GM19372 (cell line): Measurements from ENCODE around the gene CBFA2T3.
"Not testable (repeated sequence)": the region's sequence is repeated elsewhere in the genome, so short reads cannot be mapped to it uniquely, and the experiment has no call there.

Experiments
- ATAC-seq: cut with Tn5 transposase; IDR thresholded peaks from one replicate; pipeline ENCODE4 v1.9.1; 2021; ENCODE audit warnings: mild to moderate bottlenecking, low read depth, moderate library complexity; ENCODE audit not compliant: unreplicated experiment

The CBFA2T3 gene

DNA sequence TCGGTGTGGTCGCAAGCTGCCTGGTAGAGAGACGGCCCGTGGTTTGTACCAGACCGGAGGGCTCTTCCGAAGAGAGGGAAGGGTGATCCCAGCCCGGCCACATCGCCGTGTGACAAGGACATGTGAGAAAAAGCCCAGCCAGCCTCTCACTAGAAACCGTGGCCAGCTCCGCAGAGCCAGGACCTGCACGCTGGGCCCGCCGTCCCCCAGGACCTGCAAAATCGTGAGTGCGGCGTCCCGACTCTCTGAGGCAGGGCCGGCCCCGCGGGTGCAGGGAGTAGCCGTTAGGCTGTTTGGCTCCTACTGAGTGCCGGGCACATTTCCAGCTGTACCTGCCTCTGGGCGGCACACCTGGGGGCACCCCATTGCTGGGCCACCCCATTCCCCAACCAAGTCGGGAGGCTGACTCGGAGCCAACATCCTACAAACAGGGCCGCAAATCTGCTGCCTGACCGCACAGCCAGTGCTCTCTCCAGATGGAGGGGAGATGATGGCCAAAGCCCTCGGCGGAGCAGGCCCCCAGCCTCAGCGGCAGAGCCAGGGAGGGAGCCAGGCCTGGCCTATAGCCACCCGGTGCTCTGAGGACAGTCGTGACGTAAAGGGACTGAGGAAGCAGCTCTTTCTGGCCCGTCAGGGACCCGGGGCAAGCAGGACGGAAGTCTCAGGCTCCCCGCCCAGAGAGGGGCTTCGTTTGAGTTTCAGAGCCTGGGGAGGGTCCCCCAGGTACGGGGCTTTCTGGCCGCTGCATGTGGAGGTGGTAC lies 76.9 kb downstream of the CBFA2T3 start:
- ATAC-seq = no peak

DNA sequence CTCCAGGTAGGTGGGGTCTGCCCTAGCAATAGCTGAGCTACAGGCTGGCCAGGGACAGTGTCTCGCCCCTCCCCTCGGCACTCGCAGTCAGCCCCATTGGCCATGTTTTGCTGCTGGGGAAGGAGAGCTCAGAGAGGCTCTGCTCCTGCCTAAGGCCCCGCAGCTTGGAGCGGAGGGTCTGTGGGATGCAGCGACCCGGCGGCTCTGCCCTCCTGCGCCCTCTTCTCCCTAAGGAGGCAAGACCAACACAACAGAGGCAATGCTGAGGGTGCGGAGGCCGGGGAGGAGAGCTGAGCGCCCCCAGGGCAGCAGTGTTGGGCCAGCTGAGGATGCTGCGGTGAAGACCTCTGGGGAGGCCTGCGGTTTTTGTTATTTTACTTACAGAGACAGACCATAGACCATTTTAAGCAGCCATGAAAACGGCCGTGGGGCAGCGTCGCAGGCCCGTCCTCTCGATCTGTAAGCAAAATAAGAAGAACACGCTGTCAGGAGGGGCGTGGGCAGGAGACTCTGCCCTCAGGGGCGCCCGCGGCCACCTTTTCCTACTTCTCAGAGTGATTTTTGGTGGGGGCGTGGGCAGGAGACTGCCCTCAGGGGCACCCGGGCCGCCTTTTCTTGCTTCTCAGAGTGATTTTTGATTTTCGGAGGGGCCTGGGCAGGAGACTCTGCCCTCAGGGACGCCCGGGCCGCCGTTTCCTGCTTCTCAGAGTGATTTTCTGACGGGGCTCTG lies 79.1 kb downstream of the CBFA2T3 start:
- ATAC-seq = no peak

DNA sequence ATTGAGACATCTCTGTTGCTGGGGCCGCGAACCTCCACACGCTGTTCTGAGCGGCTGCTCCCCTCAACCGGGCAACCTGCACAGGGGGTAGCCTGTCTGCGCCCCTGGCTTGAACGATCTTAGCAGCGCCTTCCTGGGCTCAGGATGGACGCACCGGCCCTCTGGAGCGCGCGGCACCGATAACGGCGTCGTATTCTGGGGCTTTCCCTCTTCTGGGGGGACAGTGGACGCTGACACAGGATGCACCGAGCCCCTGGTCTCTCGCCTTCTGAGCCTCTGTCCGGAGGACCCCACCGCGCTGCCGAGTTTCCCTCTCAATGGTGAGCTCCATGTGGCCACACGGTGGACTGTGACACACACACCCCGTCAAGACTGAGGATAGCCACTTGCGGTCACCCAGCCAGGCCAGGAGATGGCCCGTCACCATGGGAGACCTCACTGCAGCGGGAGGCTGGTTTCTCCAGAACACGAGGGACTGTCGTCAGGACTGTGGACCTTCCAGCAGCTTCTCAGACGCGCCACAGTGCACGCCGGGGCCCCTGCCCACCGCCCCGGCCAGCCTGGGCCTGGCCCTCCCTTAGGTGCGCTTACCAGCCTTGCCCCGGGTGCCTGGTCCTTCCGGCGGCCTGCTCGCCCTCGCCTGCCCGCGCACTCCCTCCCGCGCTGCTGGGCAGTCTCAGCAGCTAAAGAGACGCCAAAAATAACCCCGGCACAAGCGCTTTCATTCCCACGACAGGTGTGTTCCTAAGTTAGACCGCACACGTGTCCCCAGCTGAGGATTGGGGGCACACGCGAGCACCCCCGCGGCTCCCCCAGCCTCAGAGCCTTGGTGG lies 80.6 kb downstream of the CBFA2T3 start:
- ATAC-seq = no peak

DNA sequence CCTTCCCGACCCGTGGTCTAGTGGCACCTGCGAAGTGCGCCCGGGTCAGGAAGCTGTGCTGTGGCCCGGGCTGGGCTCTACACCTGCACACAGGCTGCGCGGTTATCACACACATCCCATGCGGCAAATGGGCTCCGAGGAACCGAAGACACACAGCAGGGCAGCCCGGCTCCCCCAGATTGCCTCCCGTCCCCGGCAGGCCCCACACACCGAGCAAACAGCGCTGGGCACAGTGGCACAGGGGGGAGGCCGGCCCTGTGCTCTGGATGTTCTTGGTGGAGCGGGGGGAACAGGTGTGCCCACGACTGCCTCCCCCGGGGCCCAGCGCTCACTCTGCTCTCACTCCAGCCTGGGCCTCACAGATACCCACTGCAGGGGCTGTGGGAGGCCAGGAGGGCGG lies 81.7 kb downstream of the CBFA2T3 start:
- ATAC-seq = no peak

DNA sequence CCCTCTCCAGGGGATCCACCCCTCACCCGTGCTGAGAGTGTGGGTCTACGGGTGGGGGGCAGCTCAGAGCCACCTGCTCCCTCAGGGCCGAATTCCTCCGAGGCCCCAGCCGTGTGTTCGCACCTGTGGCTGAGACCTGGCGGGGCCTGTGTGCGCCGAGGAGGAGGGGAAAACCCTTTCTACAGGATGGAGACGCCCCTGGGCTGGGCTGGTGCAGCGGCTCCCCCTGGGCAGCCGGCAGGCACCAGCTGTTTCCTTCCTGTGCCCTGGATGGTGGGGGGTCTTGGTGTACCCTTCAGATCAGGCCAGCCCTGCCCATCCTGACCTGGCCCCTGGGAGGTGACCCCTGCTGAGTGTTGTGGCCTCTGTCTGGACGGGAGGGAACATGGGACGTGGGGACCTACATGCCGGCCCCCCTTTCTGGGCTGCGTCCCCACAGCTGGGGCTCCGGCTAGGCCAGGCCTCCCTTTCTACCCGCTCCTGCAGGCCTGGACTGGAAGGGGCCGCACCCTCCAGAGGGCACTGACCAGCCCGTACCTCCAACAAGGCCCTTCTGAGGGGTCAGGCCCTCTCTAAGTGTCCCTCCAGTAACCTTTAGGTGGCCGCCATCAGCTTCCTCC lies 82.2 kb downstream of the CBFA2T3 start:
- no peak for ATAC-seq

DNA sequence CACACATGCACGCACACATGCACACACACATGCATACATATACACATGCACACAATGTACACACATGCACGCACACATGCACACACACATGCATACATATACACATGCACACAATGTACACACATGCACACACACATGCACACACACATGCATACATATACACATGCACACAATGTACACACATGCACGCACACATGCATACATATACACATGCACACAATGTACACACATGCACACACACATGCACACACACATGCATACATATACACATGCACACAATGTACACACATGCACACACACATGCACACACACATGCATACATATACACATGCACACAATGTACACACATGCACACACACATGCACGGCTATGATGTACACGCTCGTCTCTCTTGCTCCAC lies 82.7 kb downstream of the CBFA2T3 start:
- not testable (repeated sequence) for ATAC-seq

DNA sequence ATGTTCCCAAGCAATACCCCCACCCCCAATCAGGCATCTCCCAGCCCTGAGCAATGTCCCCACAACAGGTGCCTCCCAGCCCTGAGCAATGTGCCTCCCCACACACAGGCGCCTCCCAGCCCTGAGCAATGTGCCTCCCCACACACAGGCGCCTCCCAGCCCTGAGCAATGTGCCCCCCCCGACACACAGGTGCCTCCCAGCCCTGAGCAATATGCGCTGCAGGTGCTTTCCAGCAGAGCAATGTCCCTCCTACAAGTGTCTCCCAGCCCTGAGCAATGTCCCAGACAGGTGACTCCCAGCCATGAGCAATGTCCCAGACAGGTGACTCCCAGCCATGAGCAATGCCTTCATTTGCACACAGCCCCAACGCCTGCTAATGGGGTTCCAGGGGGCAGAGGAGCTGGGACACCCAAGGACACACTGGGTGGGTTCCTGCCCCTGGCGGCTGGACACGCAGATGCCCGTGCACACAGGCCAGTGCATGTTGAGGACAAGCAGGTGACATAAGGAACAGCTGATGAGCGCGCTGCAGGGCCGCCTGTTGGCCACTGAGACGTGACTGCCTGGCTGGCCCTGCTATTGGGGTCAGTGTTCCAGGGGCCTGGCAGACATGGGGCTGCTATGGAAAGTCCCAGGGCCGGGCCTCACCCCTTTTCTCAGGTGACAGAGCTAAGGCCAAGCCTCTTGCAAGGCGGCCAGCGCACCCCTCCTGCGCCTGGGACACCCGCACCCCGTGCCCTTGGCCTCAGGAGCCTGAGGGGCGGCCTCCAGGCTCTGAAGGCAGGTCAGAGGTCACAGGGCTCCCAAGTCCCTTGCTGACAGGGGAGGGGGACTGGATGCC lies 83.7 kb downstream of the CBFA2T3 start:
- ATAC-seq = no peak

DNA sequence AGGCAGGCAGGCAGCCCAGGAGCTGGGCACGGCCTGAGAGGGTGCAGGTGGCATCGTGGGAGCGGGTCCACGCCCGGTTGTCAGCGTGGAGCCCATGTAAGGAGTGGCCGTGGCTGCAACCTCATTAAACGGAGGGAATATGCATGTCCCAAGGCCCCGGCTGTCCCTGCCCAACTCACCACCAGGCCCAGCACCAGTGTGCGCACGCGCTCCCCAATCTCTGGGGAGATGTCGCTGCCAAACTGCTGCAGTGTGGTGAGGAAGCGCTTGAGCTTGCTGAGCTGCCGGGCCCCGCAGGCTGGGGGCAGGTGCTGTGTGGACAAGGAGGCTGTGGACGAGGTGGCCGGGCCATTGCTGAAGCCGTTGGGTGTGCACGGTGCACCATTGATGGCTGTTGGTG lies 84.9 kb downstream of the CBFA2T3 start:
- no peak for ATAC-seq

DNA sequence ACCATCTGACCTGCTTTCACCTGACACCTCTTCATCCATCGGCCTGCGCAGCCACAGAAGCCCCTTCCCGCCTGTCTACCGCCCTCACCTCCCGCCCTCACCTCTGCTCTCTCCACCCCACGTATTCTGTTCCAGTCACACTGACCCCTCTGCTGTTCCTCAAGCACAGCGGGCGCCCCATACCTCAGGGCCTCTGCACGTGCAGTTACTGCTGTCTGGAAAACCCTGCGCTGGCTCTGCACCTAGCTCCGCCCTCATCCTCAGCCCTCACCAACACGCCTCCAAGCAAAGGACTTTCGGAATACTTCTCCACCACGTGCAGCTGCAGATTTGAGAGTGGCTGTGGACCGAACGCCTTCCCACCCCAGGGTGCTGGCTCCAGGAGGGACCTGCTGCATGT lies 85.9 kb downstream of the CBFA2T3 start:
- no peak for ATAC-seq

DNA sequence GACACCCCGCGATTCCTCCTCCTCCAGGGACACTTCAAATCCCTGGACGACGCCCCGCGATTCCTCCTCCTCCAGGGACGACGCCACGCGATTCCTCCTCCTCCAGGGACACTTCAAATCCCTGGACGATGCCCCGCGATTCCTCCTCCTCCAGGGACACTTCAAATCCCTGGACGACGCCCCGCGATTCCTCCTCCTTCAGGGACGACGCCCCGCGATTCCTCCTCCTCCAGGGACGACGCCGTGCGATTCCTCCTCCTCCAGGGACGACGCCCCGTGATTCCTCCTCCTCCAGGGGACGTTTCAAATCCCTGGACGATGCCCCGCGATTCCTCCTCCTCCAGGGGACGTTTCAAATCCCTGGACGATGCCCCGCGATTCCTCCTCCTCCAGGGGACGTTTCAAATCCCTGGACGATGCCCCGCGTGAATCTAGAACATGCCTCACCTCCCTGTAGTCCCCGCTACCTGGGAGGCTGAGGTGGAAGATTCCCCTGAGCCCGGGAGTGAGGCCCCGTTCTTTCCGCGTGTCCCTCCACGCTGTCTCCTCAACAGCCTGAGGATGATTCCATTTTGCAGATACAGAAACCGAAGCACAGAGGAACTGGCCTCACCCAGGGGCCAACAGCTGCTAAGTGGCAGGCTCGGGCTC lies 87.2 kb downstream of the CBFA2T3 start:
- not testable (repeated sequence) for ATAC-seq

DNA sequence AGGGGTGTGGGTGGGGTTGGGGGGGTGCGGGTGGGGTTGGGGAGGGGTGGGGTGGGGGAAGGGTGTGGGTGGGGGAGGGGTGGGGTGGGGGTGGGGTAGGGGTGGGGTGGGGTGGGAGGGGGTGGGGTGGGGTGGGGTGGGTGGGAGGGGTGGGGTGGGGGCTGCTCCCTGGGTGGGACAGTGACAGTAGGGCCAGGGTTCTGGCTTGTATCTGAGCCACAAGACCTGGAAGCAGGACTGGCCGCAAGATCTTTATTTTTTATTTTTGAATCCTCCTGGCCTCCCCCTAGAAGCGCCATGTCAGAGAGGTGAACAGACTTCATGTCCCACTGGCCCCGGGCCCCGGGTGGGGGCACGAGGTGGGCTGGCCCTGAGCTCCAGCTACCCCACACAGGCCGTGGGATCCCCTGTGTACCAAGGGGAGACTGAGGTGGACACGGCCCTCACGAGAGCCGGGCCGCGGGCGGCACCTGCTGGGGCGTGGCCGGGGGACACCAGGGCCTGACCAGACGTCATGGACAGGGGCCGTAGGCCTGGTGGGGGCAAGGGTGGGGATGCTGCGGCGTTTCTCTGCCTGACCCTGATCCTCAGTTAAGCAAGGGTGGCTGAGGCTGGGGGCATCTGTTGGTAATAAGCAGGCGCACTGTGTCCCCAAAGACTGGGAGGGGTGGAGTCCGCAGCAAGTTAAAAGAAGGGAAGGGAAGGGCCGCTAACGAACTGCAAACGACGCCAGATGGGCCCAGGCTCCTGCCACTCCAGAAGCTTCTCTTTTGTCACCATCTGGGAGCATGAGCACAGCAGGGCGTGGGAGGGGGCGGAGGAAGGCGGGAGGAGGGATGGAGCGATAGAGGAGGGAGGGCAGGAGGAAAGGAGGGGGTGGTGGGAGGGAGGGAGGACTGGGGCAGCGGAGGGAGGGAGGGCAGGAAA lies 88.3 kb downstream of the CBFA2T3 start:
- ATAC-seq = no peak

DNA sequence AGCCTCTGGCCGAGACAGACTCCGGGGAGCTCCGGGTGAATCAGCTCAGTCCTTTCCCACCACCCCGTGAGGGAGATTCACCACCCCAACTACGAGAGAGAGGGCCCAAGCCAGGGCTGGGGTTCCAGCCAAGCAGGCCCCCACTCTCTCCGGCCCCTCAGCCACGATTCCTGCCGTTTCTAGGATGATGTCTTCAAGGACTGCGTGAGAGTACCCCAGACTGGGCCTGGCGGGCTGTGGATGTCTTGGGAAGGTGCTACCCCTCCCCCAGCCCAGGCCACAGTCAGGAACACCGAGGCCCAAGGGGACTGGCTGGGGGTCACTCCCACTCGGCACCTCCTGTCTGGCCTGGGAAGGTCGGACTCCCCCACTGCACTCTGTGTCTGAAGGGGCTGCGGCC lies 89.0 kb downstream of the CBFA2T3 start:
- ATAC-seq = no peak

DNA sequence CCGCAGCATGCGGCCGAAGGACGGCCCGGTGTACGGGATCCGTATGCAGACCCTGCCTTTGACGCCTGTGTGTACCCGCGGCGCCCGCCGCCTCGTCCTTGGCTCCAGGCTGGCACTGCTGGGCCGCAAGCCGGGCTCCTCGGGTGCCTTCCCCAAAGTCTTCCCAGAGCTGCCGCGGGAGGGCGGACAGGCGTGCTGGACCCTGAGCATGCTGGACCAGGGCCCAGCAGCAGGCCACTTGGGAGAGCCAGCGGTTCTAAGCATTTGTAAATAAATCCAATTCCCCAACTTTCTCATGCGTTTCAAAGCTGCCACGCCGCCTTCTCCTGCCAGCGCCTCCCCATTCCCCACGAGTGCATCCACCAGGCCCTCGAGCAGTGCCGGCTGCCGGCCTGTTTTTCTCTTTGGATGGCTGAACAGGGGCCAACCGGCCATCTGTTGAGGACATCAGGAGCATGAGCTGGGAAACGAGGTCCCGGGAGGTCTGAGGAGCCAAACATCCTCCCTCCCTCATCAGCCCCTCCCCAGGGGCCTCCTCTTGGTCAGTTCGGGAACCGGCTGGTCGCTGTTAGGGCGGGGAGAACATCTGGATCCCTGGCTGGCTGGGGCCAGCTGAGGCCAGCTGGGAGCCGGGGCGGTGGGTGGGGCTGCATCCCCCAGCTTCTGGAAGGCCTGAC lies 90.0 kb downstream of the CBFA2T3 start:
- no peak for ATAC-seq

DNA sequence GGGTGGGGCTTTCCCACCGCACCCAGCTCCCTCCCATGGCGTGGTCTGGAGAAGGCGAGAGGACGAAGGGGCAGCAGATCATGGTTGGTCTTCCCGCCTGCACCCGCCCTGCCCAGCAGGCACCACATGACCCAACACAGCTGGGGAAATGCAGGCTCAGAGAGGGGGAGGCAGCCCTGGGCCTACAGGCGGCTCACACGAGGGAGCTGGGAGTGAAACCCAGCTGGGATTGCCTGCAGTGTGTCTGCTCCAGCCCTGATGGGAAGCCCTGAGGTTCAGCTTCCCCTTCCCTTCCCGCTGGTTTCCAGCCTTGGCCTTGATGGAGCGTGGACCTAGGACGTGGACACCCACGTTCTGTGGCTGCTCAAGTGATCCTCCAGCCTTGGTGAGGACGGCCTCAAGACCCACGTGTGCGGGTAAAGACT lies 90.6 kb downstream of the CBFA2T3 start:
- no peak for ATAC-seq

DNA sequence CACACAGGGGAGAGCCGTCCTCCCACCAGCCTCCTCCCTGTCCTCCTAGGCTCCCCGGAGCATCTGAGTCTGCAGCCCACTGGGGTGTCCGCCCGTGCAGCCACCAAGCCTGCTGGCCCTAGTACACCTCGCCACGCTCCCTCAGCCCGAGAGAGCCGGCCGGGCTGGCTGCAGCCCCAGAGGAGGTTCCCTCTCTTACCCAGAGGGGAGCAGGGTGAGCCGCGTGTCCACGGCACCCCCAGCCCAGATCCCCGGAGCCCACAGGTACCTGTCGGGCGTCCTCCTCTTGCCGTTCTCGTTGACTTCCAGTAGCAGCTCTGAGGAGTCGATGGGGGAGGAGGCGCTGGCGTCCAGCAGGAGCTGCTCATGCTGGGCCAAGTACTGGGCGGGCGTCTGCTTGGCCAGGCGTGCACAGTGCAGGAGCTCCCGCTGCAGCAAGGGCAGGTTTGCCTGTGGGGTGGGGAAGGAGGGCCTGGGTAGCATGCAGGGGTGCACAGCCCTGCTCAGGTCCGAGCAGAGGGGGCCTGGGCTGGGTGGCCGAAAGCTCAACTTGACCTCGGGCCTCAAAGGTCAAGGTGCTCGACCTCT lies 91.2 kb downstream of the CBFA2T3 start:
- no peak for ATAC-seq

DNA sequence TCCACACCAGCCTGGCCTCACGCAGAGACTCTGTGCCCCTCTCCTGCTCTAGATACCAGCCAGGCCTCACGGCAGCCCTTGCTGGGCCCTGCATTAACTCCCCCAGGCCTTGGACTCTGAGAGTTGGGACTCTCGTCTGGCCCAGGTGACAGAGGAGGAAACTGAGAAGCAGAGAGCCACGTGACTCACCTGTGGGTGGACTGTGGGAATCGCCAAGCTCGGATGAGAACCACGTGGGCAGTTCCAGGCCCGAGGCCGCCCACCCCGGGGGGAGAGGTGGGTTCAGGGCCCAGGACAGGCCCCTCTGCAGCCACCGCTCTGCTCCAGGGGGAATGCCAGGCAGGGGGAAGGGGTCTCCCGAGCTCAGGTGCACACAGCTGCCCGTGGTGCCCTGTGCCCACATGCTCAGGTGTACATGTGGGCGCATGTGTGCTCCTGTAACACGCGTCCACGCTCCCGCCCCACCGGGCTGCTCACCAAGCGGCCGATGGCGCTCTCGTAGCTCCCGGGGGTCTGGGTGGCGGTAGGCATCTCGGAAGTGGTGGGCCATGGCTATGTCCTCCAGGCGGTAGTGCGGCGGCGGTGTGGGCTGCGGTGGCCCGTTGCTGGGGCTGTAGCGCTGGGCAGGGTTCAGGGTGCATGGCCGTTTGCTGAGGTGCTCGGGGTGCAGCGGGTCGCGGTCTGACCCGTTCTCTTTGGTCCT lies 92.3 kb downstream of the CBFA2T3 start:
- no peak for ATAC-seq

DNA sequence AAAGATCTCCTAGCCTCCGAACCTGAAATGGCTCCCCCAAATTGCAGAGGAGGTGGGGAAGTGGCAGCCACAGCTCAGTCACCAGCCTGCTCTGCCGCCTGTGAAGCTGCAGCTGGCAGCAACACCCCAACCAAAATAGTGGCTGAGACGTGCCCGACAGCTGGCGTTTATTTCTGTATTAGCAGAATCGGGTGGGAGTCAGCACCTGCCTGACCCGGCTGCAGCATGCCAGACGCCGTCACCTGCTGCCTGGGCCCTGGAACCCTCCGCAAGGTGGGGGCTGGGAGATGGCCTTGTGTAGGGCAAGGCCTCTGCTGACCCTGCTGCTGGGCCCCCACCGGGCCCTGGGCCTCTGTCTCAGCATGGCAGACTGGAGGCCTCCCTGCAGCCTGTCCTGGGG lies 93.1 kb downstream of the CBFA2T3 start:
- ATAC-seq = no peak
